Mononuclear cell (primary cell): ENCODE results near the gene STEAP4. TPM values are rescaled to one million over a fixed set of nuclear protein-coding genes. Genes with fewer than 3 reads are reported as not detected.
A peak's percentile ranks its signal among the peaks of the same experiment; 100 is the strongest.

Experiments used
- H3K27me3 ChIP-seq: 2 replicates; pipeline ENCODE4 v1.6.0; 2011; ENCODE audit warnings: low read length, control low read depth; ENCODE audit not compliant: insufficient read depth
- H3K4me1 ChIP-seq: 2 replicates; pipeline ENCODE4 v1.5.1; 2011; ENCODE audit warnings: mild to moderate bottlenecking, low read length, control low read depth; ENCODE audit not compliant: insufficient read depth
- H3K4me3 ChIP-seq: 2 replicates; pipeline ENCODE4 v1.5.1; 2011; ENCODE audit warnings: mild to moderate bottlenecking, low read length, moderate library complexity
- H3K9me3 ChIP-seq: 2 replicates; pipeline ENCODE4 v1.5.1; 2011; ENCODE audit warnings: low read depth, mild to moderate bottlenecking, control low read depth, low read length
- total RNA-seq: library from RNA; depleted of rRNA; stranded (reverse); fragments of >200 nt; gene quantifications from one replicate; pipeline ENCODE4 v1.2.3, GENCODE V29; 2012

Gene STEAP4
- total RNA-seq, 1 donor = 2.3 TPM

DNA sequence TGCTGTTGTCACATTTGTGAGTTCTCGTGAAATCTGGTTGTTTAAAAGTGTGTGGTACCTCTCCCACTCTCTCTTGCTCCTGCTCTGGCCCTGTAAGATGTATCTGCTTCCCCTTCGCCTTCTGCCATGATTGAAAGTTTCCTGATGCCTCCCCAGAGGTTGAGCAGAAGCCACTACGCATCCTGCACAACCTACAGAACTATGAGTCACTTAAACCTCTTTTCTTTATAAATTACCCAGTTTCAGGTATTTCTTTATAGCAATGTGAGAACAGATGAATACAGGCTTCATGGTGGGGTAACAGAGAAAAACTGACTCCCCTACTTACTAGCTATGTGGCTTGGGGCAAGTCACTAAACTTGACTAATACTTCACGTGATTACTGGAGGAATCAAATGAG is 18.0 kb upstream of the STEAP4 start:
- Histone ChIP-seq H3K4me1 (peaks cover 29% of the 10 kb centered on the region), H3K4me3 (no peak overlapping the region), H3K27me3 (no peaks in the 10 kb centered on the region), H3K9me3 (no peaks in the 10 kb centered on the region)

DNA sequence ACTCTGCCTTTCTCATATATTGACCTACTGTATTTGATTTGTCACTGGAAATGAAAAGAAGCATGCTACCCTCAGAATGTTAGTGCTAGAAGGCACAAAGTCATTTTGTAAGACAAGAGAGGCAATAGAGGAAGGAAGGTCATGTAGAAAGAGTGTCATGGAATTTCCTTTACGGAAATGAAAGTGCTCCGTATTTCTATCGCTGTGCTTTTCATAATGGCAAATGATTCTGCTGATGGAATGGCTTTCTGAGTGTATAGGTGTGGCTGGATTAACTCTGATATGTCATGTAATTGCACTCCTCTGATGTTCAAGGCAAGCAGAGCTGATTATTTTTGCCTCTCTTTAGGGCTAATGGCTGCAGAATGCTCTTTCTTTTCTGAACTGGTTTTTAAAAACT is 15.5 kb upstream of the STEAP4 start:
- Histone ChIP-seq H3K9me3 (no peaks in the 10 kb centered on the region), H3K4me1 (peaks cover 26% of the 10 kb centered on the region), H3K27me3 (no peaks in the 10 kb centered on the region), H3K4me3 (no peak overlapping the region)

- no peak overlapping the region for H3K4me3 ChIP-seq
Measured at GRCh38 chr7:88321694-88322093, 15.0 kb upstream of the STEAP4 start.

GRCh38 chr7:88318196-88318595 is 11.5 kb upstream of the STEAP4 start:
- Histone ChIP-seq H3K27me3 (no peaks in the 10 kb centered on the region), H3K9me3 (no peaks in the 10 kb centered on the region), H3K4me3 (no peak overlapping the region), H3K4me1 (peaks cover 52% of the 10 kb centered on the region)

More at GRCh38 chr7:88321694-88322093, 15.0 kb upstream of the STEAP4 start:
- Histone ChIP-seq H3K4me1 (peaks cover 30% of the 10 kb centered on the region), H3K9me3 (no peaks in the 10 kb centered on the region), H3K27me3 (no peaks in the 10 kb centered on the region)

GRCh38 chr7:88317422-88317821 is 10.7 kb upstream of the STEAP4 start:
- Histone ChIP-seq H3K9me3 (no peaks in the 10 kb centered on the region), H3K27me3 (no peaks in the 10 kb centered on the region), H3K4me1 (peaks cover 48% of the 10 kb centered on the region), H3K4me3 (no peak overlapping the region)

DNA sequence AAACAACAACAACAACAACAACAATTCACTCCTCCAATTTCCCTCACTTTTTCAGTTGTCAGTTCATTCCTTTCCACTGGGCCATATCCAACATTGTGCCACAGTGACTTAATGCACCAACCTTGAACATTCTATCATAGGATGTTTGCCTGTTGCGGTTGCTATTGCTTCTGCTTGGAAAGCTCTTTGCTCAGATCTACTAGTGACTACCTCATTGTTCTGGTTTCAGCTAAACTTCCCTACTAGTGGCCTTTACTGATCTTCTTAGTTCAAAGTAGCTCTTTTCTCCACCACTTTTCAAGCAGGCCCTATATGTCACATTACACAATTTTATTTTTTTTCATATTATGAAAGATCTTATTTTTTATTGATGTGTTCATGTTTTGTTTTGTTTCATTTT is 9.8 kb upstream of the STEAP4 start:
- H3K4me1 ChIP-seq = peaks cover 44% of the 10 kb centered on the region
- H3K9me3 ChIP-seq = no peaks in the 10 kb centered on the region
- H3K27me3 ChIP-seq = no peaks in the 10 kb centered on the region
- H3K4me3 ChIP-seq = no peak overlapping the region

- H3K4me3 ChIP-seq = no peak overlapping the region
- H3K4me1 ChIP-seq = peaks cover 46% of the 10 kb centered on the region
- H3K27me3 ChIP-seq = no peaks in the 10 kb centered on the region
- H3K9me3 ChIP-seq = no peaks in the 10 kb centered on the region
Measured at GRCh38 chr7:88315522-88315921, 8.8 kb upstream of the STEAP4 start.

DNA sequence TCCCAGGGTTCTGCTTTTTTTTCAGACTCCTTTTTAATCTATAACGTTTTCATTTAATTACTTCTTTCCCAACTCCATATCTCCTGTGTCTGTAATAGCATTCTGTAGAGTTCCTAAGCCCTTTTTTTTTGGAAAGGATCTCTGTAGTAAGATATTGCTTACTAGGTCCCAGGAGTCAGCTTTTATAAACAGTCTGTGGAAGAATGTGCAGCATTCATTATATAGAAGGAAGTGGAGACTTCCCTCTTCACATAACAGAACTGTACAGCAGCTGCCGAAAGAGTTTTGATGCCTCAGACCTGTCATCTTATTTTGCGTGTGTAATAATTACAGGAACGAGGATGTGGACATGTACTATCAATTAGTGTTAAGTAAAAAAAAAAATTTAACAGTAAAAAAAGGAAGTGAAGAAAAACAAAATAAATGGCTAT is 7.4 kb upstream of the STEAP4 start:
- no peak overlapping the region for H3K4me3 ChIP-seq
- no peaks in the 10 kb centered on the region for H3K27me3 ChIP-seq
- peaks cover 46% of the 10 kb centered on the region for H3K4me1 ChIP-seq
- no peaks in the 10 kb centered on the region for H3K9me3 ChIP-seq

- Histone ChIP-seq H3K9me3 (no peaks in the 10 kb centered on the region), H3K4me3 (no peak overlapping the region), H3K4me1 (peaks cover 50% of the 10 kb centered on the region), H3K27me3 (no peaks in the 10 kb centered on the region)
Measured at GRCh38 chr7:88312061-88312663, 5.5 kb upstream of the STEAP4 start.

GRCh38 chr7:88311675-88312036 is 5.0 kb upstream of the STEAP4 start:
- Histone ChIP-seq H3K4me1 (peaks cover 51% of the 10 kb centered on the region), H3K9me3 (no peaks in the 10 kb centered on the region), H3K27me3 (no peaks in the 10 kb centered on the region), H3K4me3 (no peak overlapping the region)

GRCh38 chr7:88310956-88311674 is 4.4 kb upstream of the STEAP4 start:
- H3K4me1 ChIP-seq = peaks cover 51% of the 10 kb centered on the region

GRCh38 chr7:88309819-88310218 is 3.1 kb upstream of the STEAP4 start:
- H3K27me3 ChIP-seq = no peaks in the 10 kb centered on the region
- H3K9me3 ChIP-seq = no peaks in the 10 kb centered on the region
- peaks cover 58% of the 10 kb centered on the region for H3K4me1 ChIP-seq
- H3K4me3 ChIP-seq = no peak overlapping the region

More at GRCh38 chr7:88310956-88311674, 4.4 kb upstream of the STEAP4 start:
- Histone ChIP-seq H3K27me3 (no peaks in the 10 kb centered on the region), H3K9me3 (no peaks in the 10 kb centered on the region), H3K4me3 (no peak overlapping the region)

DNA sequence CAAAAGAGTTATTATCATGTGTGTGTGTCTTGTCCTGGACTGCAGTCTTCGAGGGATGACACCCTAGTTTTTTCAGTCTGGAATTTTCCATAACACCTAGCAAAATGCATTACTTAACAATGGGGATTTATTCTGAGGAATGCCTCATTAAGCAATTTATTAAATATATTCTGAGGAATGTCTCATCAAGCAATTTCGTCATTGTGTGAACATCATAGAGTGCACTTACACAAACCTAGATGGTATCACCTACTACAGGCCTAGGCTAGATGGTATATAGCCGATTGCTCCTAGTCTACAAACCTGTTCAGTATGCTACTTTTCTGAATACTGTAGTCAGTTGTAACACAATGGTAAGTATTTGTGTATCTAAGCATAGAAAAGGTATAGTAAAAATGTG is 1.1 kb upstream of the STEAP4 start:
- H3K4me3 ChIP-seq = no peak overlapping the region
- peaks cover 40% of the 10 kb centered on the region for H3K4me1 ChIP-seq
- H3K27me3 ChIP-seq = no peaks in the 10 kb centered on the region
- no peaks in the 10 kb centered on the region for H3K9me3 ChIP-seq

- peaks cover 40% of the 10 kb centered on the region for H3K4me1 ChIP-seq
- H3K4me3 ChIP-seq = no peak overlapping the region
- H3K9me3 ChIP-seq = no peaks in the 10 kb centered on the region
- no peaks in the 10 kb centered on the region for H3K27me3 ChIP-seq
Measured at GRCh38 chr7:88307412-88307811, 718 bp upstream of the STEAP4 start.

DNA sequence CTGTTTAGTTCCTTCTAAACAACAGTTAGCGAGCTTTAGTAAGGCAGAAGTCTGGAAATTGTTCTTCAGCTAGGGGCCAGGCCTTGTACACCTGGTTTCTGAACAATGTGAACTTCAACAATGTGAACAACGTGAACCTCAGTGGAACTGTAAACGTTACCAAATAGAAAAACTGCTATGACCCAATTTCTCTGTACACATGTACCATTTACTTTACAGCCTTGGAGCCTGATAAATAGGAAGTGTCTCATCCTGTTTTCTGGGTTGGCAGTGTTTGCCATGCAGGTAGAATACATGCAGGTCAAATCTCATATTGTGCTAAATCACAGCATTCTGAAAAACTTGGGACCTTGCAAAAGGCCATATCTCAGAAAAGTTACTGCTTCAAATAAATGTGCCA is 1.6 kb downstream of the STEAP4 start:
- Histone ChIP-seq H3K9me3 (no peaks in the 10 kb centered on the region), H3K4me3 (peak overlapping the region; percentile 46), H3K4me1 (peaks cover 29% of the 10 kb centered on the region), H3K27me3 (no peaks in the 10 kb centered on the region)

DNA sequence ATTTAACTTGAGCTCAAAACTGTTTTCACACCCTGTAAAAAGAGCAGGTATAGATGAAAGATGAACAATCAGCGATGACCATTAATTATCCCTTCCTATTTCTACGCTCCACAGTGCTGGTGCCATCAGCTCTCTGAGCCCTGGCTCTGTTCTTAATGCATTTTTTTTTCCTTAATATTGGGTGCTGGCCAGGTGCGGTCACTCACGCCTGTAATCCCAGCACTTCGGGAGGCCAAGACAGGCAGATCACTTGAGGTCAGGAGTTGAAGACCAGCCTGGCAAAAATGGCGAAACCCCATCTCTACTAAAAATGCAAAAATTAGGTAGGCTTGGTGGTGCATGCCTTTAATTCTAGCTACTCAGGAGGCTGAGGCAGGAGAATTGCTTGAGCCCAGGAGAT is 4.2 kb downstream of the STEAP4 start:
- Histone ChIP-seq H3K27me3 (no peaks in the 10 kb centered on the region), H3K4me3 (no peak overlapping the region), H3K9me3 (no peaks in the 10 kb centered on the region), H3K4me1 (peaks cover 28% of the 10 kb centered on the region)
